ENCODE measurements around the gene GABARAP. TPM values are rescaled to one million over a fixed set of nuclear protein-coding genes. Genes with fewer than 3 reads are reported as not detected.

GABARAP gene
- total RNA-seq, 4 donors from 2014 or later = 350 to 658 (median 462) TPM

DNA sequence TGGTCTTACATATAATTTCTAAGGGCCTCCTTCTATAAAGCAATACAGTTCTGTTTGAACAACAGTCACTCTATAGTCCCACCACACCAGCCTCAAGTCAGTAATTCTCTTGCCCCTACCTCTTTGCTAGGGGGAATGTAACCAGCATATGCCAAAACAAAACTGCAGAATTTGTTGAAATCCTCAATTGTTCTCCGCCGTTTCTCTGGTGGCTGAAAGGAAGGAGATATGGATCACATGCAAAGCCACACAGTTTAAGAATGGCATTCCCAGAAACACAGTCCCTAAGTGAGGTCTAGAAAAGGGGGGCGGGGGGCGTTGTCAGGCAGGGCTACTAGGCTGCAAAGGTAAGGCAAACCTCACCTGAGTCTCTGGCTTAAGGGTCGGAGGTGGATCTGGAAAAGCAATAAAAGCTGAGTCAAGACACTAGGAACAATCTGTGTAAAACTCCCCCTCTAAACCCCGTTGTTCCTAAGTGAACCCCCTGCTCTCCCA lies 4.9 kb downstream of the GABARAP start:
- TF ChIP-seq, protein P1, sequence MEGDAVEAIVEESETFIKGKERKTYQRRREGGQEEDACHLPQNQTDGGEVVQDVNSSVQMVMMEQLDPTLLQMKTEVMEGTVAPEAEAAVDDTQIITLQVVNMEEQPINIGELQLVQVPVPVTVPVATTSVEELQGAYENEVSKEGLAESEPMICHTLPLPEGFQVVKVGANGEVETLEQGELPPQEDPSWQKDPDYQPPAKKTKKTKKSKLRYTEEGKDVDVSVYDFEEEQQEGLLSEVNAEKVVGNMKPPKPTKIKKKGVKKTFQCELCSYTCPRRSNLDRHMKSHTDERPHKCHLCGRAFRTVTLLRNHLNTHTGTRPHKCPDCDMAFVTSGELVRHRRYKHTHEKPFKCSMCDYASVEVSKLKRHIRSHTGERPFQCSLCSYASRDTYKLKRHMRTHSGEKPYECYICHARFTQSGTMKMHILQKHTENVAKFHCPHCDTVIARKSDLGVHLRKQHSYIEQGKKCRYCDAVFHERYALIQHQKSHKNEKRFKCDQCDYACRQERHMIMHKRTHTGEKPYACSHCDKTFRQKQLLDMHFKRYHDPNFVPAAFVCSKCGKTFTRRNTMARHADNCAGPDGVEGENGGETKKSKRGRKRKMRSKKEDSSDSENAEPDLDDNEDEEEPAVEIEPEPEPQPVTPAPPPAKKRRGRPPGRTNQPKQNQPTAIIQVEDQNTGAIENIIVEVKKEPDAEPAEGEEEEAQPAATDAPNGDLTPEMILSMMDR (IDR thresholded peaks at IDR 0.05; ENCODE audit: low read depth) = no peak

DNA sequence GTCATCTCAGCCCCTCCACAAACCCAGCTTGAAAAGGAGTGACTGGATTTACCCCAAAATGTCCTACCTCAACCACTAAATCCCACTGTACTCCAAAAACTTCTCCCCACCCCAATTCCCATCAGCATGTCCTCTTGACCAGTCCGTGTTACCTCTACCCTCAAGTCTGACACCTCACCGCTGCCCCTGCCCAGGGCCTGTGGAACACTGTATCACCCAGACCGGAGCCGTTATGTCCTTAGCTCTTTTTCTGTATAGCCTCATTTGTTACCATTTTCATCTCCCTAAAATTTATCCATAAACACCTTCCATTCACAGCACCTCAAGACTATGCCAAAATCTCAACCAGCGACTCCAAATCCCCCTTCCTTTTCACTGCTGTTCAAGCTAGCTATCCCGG lies 5.4 kb downstream of the GABARAP start:
- TF ChIP-seq, protein P1 (IDR thresholded peaks at IDR 0.05; ENCODE audit: low read depth) = no peak

DNA sequence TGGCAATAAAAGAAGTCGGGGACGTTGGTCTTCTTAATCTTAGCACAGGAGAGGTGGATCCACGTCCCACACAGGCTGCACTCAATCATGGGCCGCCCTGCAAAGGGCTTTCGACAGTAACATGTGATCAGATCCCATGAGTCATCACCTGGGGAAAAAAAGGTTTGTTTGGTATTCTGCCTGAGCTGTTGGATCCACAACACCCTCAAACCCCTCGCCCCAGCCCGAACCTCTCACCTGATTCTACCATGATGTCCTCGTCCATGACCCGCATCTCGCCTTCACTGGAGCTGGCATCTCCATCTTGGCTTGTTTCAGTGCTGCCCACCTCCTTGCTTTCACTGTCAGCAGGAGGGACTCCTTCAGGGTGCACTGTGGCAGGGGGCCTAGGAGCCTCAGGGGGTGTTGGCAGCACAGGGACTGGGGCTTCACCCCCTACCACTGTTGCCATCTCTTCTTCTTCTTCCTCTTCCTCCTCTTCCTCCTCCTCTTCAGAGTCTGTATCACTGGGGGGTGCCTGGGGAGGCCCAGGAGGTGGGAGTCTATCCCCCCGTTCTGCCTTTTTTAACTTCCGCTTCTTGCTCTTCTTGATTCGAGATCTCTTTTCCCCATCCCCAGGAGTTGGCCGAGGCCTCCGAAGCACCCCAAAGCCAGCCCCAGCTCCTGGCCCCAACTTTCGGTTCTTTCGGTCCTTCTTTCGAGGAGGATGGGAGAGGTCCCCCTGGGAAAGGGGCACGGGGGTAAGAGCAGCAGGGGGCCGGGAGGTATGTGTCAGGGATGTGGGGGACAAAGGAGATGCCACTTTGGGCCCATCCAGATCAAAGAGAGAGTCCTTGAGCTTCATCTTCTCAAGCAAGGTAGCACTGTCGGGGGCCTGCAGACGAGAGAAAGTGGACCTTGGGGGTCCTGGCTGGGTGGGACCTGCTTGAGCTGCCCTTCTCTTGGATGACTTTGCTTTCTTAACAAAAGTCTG lies 6.3 kb downstream of the GABARAP start:
- TF ChIP-seq, protein P1 (IDR thresholded peaks at IDR 0.05; ENCODE audit: low read depth) = no peak

DNA sequence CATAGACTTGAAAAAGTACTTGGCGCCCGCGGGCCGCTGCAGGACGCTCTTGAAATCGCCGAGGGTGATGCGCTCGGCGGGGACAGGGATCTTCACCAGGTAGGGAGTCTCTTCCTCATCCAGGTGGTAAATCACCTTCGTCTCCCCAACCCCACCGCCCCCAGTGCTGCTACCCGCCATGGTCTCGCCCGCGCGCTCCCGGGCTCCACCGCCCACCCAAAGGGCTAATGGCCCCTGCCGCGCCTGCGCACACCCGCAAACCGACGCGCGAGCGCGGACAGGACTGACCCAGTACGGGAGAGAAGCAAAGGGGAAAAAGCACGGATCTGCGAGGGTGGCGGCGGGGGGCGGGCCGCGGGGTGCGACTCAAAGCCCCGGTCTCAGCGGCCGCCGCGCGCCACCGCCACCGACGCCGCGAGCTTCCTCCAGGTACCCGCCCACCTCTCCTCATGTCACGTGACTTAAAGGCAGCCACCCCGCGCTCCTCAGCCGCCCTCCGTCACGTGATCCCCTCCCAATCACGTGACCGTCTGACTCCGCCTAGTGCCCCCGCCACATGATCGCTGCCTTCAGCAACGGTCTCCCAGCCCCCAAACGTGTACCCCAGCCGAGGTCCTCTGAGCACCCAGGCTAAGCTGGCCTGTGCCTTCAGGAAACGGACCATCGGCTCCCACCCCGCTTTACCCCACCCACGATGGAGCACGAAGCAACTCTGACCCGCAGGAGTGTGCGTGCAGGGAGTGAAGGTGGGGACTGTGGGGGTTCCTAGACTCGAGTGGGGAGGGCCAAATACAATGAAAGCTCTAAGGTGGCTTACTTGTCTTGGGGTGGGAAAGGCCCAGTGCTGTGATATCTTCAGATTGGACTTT lies 7.9 kb downstream of the GABARAP start, which contains the start of gene DVL2:
Gene DVL2, minus strand, starts transcription at position 435 of the 869 bp plus-strand sequence. Its CDS starts 255 bp downstream, at position 180.
- TF ChIP-seq, protein P1 (IDR thresholded peaks at IDR 0.05; ENCODE audit: low read depth) = no peak

DNA sequence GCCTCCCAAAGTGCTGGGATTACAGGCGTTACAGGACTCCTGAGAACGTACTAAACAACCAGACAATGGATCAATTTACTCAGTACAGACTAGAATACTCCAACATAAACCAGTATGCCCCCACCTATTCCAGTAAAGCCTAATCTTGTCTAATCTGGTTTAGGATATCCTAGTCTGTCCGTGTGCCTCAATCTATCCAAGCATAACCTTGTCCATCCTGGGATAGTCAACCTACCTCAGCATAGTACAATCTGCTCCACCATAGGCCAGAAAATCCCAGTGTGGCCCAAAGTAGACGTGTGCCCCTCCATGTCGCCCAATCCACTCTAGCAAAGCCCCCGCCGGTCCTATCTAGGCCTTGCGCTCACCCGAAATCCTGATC lies 8.6 kb downstream of the GABARAP start:
- TF ChIP-seq, protein P1 (IDR thresholded peaks at IDR 0.05; ENCODE audit: low read depth) = no peak

DNA sequence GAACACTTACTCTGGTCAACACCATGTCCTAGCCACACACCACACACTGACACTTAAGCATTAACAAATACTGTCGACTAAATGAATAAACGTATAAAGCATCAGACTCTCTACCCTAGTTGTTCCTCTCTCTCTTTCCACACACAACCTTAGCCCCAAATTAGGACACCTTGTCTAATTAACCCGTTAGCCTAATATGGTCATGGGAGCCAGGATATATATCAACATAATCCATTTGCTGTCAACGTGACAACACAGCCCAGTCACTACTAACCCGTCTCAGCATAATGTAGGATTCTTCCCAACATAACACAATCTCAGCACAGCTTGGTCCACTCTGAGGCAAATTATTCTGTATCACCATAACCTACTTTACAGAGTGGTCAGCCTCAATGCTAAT lies 10.1 kb downstream of the GABARAP start:
- TF ChIP-seq, protein P1 (IDR thresholded peaks at IDR 0.05; ENCODE audit: low read depth) = no peak
